Stimulated activated CD8-positive, alpha-beta memory T cell treated with anti-CD3 and anti-CD28 coated beads, Interleukin-4, amount 100 ng/mL, for 1 hour (primary cell): ENCODE results near the gene DENND1A.
"Not testable (repeated sequence)": the region's sequence is repeated elsewhere in the genome, so short reads cannot be mapped to it uniquely, and the experiment has no call there.

Source experiments
- DNase-seq, 2 donors: peaks; one replicate each; pipeline ENCODE4 v3.0.0-alpha.2; 2020; ENCODE audit warnings: low read depth in 2 of 2, low spot score in 1 of 2

The DENND1A gene

DNA sequence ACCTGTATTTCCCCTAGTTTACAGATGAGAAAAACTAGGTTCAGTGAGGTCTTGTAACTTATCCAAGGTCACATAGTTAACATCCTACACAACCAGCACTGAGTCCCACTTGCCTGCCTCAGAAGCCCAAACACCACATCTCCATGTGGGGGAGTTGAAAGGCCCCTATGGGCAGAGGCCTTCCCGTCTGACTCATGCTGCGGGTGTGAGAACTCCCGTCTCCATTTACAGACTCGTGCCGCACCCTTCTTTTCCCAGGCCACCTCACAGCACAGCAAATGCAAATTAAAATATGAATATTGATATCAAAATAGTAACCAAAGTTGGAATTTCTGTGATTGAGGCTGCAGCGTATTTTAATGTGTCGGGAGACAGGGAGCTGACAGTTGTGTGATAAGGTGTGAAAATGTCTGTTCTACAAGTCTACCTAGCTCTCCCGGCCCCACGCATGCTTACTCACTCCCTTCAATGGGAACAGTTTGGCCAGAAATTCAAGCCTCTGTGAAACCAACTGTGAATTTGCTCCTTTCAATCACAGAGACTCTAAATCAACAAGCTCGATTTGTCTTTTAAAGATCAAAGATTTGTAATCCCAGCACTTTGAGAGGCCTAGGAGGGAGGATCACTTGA is 483.8 kb downstream of the DENND1A start:
- no peak for DNase-seq

DNA sequence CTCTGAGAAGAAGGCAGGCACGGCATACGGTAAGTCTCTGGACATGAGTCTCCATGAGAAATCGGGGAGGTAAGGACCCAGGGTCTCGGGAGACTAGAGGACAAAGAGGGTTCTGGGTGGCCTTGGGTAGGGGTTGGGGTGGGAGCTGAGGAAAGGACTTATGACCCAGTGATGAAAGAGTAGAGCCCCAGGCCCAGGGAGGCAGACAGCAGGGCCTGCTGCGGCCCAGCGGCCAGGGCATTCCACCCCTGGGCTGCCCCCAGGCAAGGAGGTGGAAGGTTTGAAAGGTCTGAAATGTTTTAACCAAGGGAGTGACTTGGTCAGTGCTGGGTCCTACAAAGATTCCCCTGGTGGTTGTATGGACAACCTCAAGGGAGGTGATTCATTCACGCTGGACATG is 484.8 kb downstream of the DENND1A start:
- no peak for DNase-seq

DNA sequence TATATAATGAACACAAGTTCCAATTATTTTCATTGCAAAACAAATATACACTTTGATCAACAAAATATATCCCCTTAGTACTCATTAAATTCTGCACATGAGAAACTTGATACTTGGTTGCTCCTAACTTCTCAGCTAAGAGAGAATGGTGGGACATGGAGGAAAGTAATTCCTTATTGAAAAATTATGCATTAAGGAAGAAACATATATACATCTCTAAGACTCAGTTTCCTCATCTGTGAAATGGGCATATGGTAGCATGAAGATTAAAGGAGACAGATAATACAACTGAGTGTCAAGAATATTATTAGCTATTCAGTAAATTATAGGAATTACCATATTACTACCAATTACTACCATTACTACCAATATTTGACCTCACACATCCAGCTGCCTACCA is 488.2 kb downstream of the DENND1A start:
- no peak for DNase-seq

DNA sequence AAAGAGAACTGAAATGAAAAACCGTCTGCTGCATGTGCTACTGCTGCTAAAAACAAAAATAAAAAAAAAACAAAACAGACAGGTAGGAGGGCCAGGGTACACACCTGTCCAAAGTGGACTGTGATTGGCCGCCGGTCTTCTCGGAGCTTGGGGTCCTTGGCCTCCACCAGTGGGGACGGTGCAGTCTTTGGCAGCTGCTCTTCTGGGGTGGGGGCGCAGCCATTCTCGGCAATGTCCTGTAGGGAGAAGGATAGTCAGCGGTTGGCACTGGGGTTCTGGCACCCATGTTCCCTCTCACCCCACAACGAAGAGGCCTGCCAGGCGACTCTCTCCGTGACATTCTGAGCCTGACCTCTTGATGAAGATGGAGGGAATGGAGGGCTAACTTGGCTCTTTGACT is 489.7 kb downstream of the DENND1A start:
- no peak for DNase-seq

DNA sequence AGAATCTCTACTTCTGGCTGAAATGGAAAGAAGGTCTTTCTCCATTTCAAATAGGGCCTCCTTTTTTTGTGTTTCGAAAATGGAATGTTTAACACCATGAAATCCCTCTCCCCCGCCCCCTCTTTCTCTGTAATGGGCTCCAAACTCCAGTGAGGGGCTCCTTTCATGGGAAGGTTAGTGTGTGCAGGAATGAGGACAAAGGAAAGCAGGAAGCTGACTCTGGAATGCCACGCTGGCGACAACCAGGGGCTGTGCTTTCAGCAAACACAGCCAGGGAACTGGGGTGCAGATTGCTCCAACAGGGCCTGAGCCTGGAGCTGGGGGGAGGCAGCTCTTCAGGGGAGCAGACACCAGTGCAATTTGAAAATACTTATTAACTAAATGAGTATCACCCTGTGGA is 491.1 kb downstream of the DENND1A start:
- DNase-seq = no peak

DNA sequence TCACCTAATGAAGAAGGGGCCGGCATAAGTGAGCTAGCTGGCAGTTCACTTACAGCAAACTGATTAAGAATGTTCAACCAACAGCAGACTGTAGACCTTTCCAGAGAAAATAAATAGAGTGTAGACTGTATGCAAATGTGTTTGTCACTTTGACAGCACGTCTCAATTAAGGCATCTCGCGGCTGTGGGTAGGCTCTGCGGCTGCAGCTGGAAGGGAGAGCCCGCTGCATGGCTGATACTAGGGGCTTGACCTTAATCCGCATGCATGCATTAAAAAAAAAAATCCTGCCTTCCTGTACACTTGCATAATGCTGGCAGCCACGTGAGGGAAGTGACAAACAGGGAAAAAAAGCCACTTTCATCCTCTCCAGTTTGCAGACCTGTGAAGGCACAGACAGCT is 491.6 kb downstream of the DENND1A start:
- no peak for DNase-seq

DNA sequence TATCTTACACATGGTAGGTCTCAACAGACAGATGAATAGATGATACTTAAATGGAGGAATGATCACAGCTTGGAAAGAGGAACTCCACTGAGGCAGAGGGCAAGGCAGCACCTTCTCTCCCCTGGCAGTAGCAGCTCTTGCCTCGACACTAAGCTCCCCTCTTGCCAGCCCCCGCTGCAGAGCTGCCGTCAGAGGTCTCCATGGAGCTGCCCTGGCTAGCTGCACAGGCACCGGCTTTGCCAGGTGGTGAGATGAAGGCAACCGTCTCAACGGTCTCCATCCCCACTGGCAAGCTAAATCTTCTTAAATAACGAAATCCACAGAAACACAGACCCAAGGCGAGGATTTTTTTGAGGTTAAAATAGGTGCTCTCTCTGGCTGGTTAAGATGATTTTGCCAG is 492.7 kb downstream of the DENND1A start:
- no peak for DNase-seq

DNA sequence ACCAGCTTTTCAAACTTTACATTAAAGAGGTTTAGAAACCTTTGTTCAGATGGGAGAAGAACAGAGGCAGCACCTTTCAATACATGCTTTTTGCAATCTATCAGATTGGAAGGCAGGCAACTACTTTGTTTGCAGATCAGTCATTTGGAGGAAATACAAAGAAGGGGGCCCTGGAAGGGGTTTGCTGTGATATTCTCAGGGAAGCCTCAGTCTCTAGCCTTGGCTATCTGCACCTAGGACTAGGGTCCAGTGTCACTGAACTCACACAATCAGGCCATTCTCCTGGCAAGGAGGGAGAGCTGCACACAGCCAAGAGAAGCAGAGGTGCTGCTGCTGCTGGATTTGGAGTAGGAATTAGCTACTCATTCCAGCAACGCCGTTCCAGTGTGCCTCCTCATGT is 494.5 kb downstream of the DENND1A start:
- DNase-seq = no peak

DNA sequence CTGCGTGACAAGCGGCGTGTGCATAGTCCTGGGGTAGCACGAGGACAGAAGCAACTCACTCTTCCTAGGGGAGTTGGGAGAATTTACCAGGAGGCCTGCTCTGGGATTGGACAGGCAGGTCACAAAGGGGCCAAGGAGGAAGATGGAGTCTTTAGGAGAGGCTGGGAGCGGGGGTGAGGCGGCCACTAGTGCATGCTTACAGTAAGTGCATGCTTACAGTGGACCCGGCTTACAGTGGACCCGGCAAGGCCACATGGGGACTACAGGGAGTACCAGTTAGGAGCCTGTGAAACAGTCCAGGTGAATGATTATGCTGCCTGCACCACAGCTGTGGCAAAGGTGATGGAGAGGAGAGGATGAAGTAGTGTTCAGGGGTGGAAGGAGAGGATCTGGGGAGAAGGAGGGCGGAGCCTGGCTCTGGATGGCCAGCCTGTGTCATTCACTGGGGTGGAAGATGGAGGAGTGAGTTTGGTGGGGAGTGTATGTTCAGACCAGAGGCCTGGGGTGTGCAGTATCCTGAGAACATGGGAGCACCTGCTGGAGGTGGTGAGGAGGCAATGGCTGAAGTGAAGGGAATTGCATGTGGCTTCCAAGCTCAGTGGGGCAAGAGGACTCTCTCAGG is 495.2 kb downstream of the DENND1A start:
- DNase-seq = no peak

DNA sequence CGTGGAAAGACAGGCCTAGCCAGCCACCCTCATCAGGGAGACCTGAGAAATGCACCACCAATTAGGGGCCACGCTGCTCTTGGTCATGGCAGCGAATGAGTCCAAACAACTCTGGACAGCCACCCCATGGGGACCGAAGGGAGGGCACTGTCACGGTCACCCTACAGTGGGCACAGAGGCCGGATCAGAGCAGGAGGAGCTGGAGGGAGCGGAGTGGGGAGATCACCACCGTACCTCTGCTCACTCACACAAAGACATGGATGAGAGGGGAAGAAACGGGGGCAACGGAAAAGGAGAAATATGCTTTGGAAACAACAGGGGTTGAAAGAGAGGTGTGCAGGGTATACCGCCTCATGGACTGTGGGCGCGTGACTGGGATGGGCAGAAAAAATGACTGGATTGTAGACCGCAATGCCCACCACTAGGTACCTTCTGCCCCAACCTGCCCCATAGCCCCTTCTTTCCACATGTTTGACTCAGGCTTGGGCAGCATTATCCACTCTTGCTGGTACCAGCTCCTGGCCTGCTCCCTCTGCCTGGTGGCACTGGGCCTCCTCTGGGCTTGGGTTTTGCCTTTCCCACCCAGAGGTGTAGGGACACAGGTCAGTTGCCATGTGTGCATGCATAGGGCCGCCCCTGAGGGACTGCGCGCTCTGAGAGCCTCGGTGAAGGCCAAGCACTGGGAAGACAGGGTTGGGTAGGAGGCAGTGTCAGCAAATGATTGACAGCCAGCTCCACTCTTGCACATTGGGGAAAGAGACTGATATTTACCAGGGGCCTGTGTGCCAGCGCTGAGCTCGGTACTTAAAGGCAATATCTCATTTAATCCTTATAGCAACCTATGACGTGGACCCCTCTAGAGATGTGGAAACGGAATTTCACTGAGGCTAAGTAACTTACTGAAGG is 497.3 kb downstream of the DENND1A start:
- no peak for DNase-seq

DNA sequence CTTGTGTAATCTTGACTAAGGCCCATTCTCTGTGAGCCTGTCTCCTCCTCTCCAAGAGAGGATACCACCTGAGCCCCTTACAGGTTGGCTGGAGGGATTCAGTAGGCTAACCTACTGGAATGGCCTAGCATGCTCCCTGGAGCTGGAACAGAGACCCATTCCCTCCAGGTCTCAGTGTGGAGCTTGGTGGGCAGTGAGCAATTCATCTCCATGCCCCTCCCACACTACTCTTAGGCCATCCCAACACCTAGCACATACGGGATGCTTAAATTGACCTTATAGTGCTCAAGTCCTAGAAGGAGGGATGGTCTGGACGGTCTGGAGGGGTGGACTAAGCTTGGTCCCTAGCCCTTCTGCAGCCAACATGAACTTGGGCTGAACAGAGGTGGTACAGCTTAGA is 498.3 kb downstream of the DENND1A start:
- DNase-seq = no peak

DNA sequence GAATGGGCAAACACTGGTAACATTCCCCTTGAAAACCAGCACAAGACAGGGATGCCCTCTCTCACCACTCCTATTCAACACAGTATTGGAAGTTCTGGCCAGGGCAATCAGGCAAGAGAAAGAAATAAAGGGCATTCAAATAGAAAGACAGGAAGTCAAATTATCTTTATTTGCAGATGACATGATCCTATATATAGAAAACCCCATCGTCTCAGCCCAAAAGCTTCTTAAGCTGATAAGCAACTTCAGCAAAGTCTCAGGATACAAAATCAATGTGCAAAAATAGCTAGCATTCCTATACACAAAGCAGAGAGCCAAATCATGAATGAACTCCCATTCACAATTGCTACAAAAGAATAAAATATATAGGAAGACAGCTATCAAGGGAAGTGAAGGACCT is 501.5 kb downstream of the DENND1A start:
- DNase-seq = not testable (repeated sequence)

DNA sequence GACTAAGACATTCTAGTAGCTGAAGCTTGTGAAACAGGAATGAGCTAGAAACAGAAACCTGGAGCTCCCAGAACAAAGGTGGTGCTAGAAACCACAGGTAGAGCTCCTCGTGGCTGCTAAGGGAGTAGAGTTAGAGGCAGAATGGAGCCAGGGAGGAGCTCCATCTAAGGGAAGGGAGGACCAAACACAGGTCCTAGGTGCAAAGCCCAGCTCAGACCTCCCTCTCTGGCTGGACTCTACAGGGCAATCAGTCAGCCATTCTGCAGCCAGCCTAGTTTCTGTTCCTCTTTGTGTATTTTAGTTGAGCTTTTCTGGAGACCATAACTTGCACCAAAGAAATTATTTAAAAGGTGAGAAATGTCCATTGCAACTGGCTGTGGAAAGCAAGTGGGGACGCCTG is 503.5 kb downstream of the DENND1A start:
- DNase-seq = no peak

DNA sequence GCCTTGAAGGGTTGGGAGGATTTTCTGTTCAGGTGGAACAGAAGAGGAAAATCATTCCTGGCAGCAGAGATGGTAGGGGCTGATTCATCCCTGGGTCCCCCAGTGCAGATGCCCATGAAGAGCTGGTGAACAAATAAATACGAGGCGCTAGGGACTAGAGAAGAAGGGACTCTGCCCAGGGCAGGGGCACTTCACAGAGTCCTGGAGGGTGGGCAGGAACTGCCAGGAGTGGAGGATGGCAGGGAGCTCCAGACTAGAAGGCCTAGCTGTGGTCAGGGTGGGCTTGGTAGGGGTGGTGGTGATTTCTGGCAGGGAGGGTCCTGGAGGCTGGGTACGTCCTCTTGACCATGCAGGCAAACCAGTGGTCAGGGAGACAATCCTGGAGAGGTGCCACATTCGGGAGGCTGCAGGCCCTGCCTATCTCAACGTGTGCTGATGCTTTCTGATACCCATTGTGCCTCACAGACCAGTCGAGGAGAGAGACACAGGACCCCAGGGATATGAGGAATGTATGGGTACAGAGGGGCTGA is 504.0 kb downstream of the DENND1A start:
- no peak for DNase-seq

DNA sequence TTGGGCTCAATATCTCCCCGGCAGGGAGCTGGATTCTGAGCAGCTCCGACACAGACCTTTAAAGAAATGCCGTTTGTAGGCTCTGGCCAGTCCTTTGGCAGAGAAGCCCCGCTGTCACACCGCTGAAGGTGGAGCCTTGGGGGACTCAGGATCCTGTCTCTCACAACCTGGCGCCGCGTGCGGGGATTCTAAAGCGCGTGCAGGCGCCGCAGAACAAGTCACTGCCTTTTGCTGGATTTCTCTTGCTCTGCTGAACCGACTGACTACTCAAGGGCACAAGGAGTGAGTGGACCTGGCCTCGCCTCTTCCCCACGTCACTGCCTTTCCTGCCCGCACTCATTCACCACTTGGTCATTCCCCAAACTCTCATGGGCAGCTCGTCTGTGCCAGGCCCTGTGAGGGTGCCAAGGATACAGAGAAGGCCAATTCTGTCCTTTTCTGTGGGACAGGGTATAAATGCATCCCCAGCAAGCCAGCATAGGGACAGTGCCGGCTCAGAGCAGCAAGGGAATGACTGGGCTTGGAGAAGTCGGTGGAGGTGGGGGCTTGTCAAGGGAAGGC is 504.6 kb downstream of the DENND1A start:
- DNase-seq = no peak

DNA sequence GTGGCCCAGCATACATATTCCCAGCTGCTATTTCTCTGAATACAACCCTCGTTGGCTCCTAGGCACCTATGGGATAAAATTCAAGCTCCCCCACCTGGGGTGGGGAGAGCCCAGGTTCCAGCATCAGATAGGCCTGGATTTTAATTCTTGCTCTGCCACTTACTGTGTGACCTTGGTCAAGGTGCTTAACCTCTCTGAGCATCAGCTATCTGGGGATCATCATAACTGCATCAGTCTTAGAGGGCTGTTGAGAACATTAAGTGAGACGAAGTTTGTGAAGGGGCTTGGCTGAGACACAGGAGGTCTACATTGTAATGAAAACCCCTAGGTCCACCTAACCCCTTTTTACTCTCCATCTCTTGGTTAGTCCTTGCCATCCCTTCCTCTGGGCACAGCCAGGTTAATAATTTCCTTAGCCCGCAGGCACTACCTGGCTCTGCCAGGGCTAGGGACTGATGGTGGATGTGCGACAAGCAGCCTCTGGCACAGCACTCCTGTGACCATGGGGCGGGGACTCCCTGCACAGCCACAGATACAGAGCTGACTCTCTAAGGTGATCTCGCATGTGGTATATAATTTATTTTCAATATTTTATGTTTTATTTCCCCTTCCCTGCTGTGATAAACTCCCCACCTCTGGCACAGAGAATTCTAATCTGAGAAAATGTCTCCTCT is 505.2 kb downstream of the DENND1A start:
- no peak for DNase-seq

DNA sequence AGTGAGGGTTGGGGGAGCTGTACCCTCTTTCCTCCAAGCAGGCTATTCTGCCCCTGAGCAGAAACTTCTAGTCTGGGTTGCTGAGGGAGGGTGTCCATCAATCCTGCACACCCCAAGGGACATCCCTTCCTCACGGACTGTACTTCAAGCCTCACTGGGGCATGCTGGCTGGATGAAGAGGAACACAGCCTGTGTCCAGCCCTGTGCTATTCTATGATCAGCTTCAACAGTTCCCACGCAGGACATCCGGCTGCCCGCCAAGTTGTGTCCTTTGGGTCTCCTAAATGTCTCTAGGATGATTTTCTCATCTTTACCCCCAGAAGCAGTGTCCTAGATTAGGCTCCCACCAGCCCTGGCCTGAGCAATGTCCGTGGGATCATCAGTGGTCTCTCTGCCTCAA is 505.8 kb downstream of the DENND1A start:
- DNase-seq = no peak

DNA sequence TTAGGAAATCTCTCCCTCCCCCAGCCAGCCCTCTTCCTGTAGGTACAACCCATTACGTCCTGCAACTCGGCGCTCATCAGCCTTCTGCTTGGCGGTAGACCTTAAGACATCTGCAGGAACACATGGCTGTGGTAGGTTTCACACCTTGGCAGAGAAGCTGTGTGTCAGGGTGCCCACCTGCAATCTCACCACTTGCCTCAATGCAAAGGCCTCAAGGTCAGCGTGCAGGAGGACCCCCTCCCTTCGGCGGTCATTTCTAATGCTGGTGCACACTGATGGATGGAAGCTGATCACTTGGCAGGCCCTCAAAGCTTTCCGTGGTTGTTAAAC is 506.6 kb downstream of the DENND1A start:
- DNase-seq = no peak

DNA sequence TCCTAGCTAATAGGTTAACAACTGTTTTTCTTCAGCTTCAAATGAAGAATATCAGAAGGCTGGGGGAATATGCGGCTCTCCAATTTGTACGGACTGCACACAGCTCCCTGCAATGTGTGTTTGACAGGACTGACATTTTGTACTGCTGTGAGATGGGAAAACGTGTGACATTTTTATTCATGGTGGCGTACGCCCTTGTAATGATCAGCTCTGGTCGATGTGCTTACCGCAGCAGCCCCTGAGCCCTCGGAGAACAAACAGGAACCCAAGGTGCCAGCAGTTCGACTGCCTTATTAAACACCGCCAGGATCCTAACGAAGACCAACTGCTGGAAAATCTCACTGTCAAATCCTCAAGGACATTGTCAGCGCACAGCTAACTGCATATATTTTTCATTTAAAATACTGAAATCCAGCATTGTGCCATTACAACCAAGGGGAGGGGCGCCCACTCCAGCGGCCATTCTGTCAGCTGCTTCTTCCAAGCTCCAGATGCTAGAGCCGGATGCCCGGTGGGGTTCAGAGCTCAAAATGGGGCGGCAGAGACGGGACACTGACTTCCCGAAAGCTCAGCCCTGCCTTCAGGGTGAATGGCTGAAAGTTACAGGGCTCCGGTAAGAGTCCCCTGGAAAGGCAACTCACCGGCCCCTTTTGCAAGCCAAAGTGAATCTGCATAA is 507.2 kb downstream of the DENND1A start:
- no peak for DNase-seq

DNA sequence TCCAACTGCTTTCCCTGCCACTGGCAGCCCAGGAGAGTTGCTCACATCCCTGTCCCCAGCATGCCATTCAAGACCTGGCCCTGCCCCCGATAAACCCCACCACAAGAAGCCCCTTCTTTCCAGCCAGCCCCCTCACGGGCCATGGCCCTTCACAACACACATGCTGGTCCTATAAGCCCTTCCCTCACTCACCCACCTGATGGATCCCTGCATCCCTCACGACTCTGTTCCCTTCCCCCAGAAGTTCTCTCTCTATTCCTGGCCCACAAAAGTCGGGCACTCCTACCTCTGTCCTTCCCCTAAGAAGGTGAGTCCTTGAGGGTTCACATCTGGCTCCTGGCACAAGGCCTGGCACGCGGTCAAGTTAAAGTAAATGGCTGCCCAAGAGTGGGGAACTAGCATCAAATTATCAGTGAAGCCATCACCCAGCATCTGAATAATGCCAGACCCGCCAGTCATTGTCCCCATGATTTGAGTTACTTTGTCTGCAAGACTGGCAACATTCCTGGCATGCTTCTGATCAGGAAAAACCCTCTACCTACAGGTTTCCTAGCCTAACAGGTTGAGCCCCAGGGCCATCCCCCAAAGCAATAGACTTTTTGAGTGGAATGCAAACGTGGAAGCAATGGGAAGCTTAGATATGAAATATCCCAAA is 508.0 kb downstream of the DENND1A start:
- DNase-seq = no peak
